K562 (cell line): ENCODE measurements around the gene MARK2. TPM values are rescaled to one million over a fixed set of nuclear protein-coding genes. Genes with fewer than 3 reads are reported as not detected.
A peak's percentile ranks its signal among the peaks of the same experiment; 100 is the strongest.

Experiments
- CBFA2T2 ChIP-seq: fragments of 450-650 bp; conservative IDR thresholded peaks from 2 replicates; pipeline ENCODE4 v1.6.1; 2017; ENCODE audit warnings: mild to moderate bottlenecking
- FOSL1 ChIP-seq: fragments of 200-800 bp; sonication (Bioruptor generic); conservative IDR thresholded peaks from 2 replicates; pipeline ENCODE4 v1.6.1; 2016; ENCODE audit warnings: missing genetic modification characterization, missing compliant biosample characterization
- GABPA ChIP-seq: fragments of 200-800 bp; sonication (Bioruptor generic); conservative IDR thresholded peaks from 2 replicates; pipeline ENCODE4 v1.6.1; 2016; ENCODE audit warnings: low read depth, missing genetic modification characterization, missing compliant biosample characterization
- GABPB1 ChIP-seq: sonication (generic); formaldehyde crosslinking; IDR thresholded peaks from 2 replicates; pipeline ENCODE4 v1.8.0; 2022; ENCODE audit warnings: mild to moderate bottlenecking, missing genetic modification reagents
- GTF2E2 ChIP-seq: fragments of 200-800 bp; sonication (Bioruptor generic); IDR thresholded peaks from 2 replicates; pipeline ENCODE4 v1.6.1; 2016; ENCODE audit warnings: missing genetic modification characterization, missing compliant biosample characterization
- HSF4 ChIP-seq: fragments of 250-450 bp; sonication (Bioruptor Pico); IDR thresholded peaks from 2 replicates; pipeline ENCODE4 v2.1.2; 2022; ENCODE audit warnings: mild to moderate bottlenecking, moderate library complexity, borderline replicate concordance
- KLF6 ChIP-seq: fragments of 250-450 bp; sonication (Bioruptor Pico); IDR thresholded peaks from 2 replicates; pipeline ENCODE4 v1.4.0; 2020; ENCODE audit warnings: mild to moderate bottlenecking, moderate library complexity, borderline replicate concordance
- MEF2A ChIP-seq: IDR thresholded peaks from 2 replicates; pipeline ENCODE4 v1.6.1; 2011; ENCODE audit warnings: low read depth, mild to moderate bottlenecking, low read length, moderate library complexity; ENCODE audit not compliant: control insufficient read depth
- MEF2D ChIP-seq: conservative IDR thresholded peaks from 2 replicates; pipeline ENCODE4 v1.6.1; 2016; ENCODE audit warnings: low read depth, missing genetic modification characterization, missing compliant biosample characterization
- MXD1 ChIP-seq: fragments of 250-450 bp; sonication (Bioruptor Pico); IDR thresholded peaks from 2 replicates; pipeline ENCODE4 v1.8.0; 2021; ENCODE audit warnings: borderline replicate concordance, mild to moderate bottlenecking, moderate library complexity; ENCODE audit not compliant: poor library complexity, severe bottlenecking
- NELFE ChIP-seq: IDR thresholded peaks from 2 replicates; pipeline ENCODE4 v1.6.1; 2011; ENCODE audit warnings: mild to moderate bottlenecking; ENCODE audit not compliant: insufficient read depth, insufficient read length
- PPARD ChIP-seq: fragments of 250-450 bp; sonication (Bioruptor Pico); IDR thresholded peaks from 2 replicates; pipeline ENCODE4 v1.8.0; 2022; ENCODE audit warnings: inconsistent platforms, mild to moderate bottlenecking, moderate library complexity
- RBFOX2 ChIP-seq: fragments of 200-400 bp; formaldehyde crosslinking; IDR thresholded peaks from 2 replicates; pipeline ENCODE4 v1.6.1; 2017; ENCODE audit warnings: low read depth, mild to moderate bottlenecking, low read length, moderate library complexity
- SFPQ ChIP-seq: fragments of 200-400 bp; formaldehyde crosslinking; IDR thresholded peaks from 2 replicates; pipeline ENCODE4 v1.6.1; 2017; ENCODE audit warnings: mild to moderate bottlenecking, low read depth, low read length, moderate library complexity
- SIN3A ChIP-seq, 2 experiments: fragments of 150-350 bp in 1 of 2; IDR thresholded peaks; 2 replicates each; pipeline ENCODE4 v1.6.1; 2011 to 2016; ENCODE audit warnings: borderline replicate concordance in 2 of 2, low read depth in 2 of 2, low read length in 2 of 2, mild to moderate bottlenecking in 2 of 2, moderate library complexity in 2 of 2; ENCODE audit not compliant: control insufficient read depth in 1 of 2
- THRAP3 ChIP-seq: fragments of 450-650 bp; IDR thresholded peaks from 2 replicates; pipeline ENCODE4 v1.6.1; 2016; ENCODE audit warnings: mild to moderate bottlenecking, inconsistent platforms, borderline replicate concordance
- USF2 ChIP-seq: sonication (generic); formaldehyde crosslinking; IDR thresholded peaks from 2 replicates; pipeline ENCODE4 v1.5.0; 2020; ENCODE audit warnings: missing genetic modification reagents
- YY1 ChIP-seq, 3 experiments: IDR thresholded peaks; 2 replicates each; pipeline ENCODE4 v1.6.1; 2011; ENCODE audit warnings: low read length in 2 of 3, mild to moderate bottlenecking in 2 of 3, moderate library complexity in 2 of 3, borderline replicate concordance in 1 of 3, control low read depth in 1 of 3, low read depth in 1 of 3; ENCODE audit not compliant: insufficient read depth in 3 of 3, insufficient replicate concordance in 2 of 3, control insufficient read depth in 1 of 3, insufficient read length in 1 of 3; ENCODE audit errors: extremely low read depth in 1 of 3
- ZFP30 ChIP-seq: fragments of 250-450 bp; sonication (Bioruptor Pico); IDR thresholded peaks from 2 replicates; pipeline ENCODE4 v1.8.0; 2022; ENCODE audit warnings: moderate library complexity, mild to moderate bottlenecking, inconsistent platforms, borderline replicate concordance
- ZNF212 ChIP-seq: fragments of 450-650 bp; formaldehyde crosslinking; IDR thresholded peaks from 2 replicates; pipeline ENCODE4 v1.4.0; 2020; ENCODE audit warnings: mild to moderate bottlenecking
- ZNF589 ChIP-seq: fragments of 200-800 bp; sonication (Bioruptor generic); IDR thresholded peaks from 2 replicates; pipeline ENCODE4 v1.6.1; 2016; ENCODE audit warnings: low read depth, missing genetic modification characterization, missing compliant biosample characterization
- ZNF696 ChIP-seq: fragments of 250-450 bp; sonication (Bioruptor Pico); conservative IDR thresholded peaks from 2 replicates; pipeline ENCODE4 v1.4.0; 2020; ENCODE audit warnings: mild to moderate bottlenecking, moderate library complexity
- polyA plus RNA-seq, 8 experiments: library from polyadenylated mRNA; depleted of rRNA in 4 of 8; stranded (reverse) in 5 of 8; unstranded in 3 of 8; fragments of >200 nt; fragmentation: Nextera tagmentation in 2 of 8; fragmentation: Illumina TruSeq in 1 of 8; extraction: Ambion mirVana in 2 of 8; extraction: Trizol in 1 of 8; gene quantifications; 2 replicates each; pipeline versions ENCODE4 v1.2.1 to v1.2.3, GENCODE V29; 2011 to 2014; ENCODE audit warnings: inconsistent platforms in 1 of 8, missing spikeins in 1 of 8
- total RNA-seq, 7 experiments: library from RNA; depleted of rRNA in 6 of 7; stranded (reverse); fragments of >200 nt in 6 of 7; fragmentation: Illumina TruSeq in 2 of 7; extraction: Trizol in 2 of 7; gene quantifications; 2 replicates each; pipeline versions ENCODE4 v1.2.1 to v1.2.3, GENCODE V29; 2011 to 2021; ENCODE audit warnings: low replicate concordance in 1 of 7

Gene MARK2
- total and polyA plus RNA-seq, 9 of the 15 experiments (the other 6 are each of a cell fraction or from before 2014, with no cell fraction given) = 0.32 to 43.5 (median 15.1) TPM

GRCh38 chr11:63917692-63918506 is 79.0 kb downstream of the MARK2 start (continued):
- no peak; the same call in 1 of the 2 replicates for TF ChIP-seq GTF2E2 (tag)
- peak; percentile 80 for TF ChIP-seq MEF2D
- peak; percentile 72 for TF ChIP-seq RBFOX2
- no peak for TF ChIP-seq ZFP30 (CRISPR knock-in tag)
- TF ChIP-seq YY1 (IDR thresholded peaks at IDR 0.05; ENCODE audit: borderline replicate concordance in 1 of 3, control insufficient read depth in 1 of 3, extremely low read depth in 1 of 3, insufficient read depth in 3 of 3, insufficient read length in 1 of 3, insufficient replicate concordance in 2 of 3, low read depth in 1 of 3, low read length in 2 of 3) = peak in 1 of 3 experiments; percentile 27
- 0 out of 2 replicates have a peak, but pooled peaks have one; percentile 39 for TF ChIP-seq GABPB1 (CRISPR knock-in tag)
- TF ChIP-seq KLF6 (CRISPR knock-in tag) = no peak
- no peak for TF ChIP-seq SFPQ
- no peak for TF ChIP-seq THRAP3
- no peak for TF ChIP-seq ZNF589 (CRISPR knock-in tag)
- TF ChIP-seq GABPA (tag) = no peak
- TF ChIP-seq HSF4 (CRISPR knock-in tag) = no peak
- no peak for TF ChIP-seq ZNF212 (CRISPR knock-in tag)
- no peak for TF ChIP-seq MXD1 (CRISPR knock-in tag)
- TF ChIP-seq FOSL1 (tag) = no peak
- peak; percentile 79 for TF ChIP-seq MEF2A
- TF ChIP-seq NELFE = no peak
- TF ChIP-seq CBFA2T2 = no peak
- no peak for TF ChIP-seq PPARD (CRISPR knock-in tag)
- no peak for TF ChIP-seq ZNF696 (CRISPR knock-in tag)
- no peak for TF ChIP-seq SIN3A (IDR thresholded peaks at IDR 0.05; ENCODE audit: borderline replicate concordance in 2 of 2, control insufficient read depth in 1 of 2, low read depth in 2 of 2, low read length in 2 of 2)
- TF ChIP-seq USF2 (CRISPR knock-in tag) = peak; percentile 39
